Measurements from ENCODE around the gene MSI2. TPM values are rescaled to one million over a fixed set of nuclear protein-coding genes. Genes with fewer than 3 reads are reported as not detected.

The MSI2 gene
- total and polyA plus RNA-seq, 2 experiments from 2014 or later: 4.3 to 17.9 TPM

- H3K4me3 ChIP-seq: no peak overlapping the region
- no peaks in the 10 kb centered on the region for H3K9me3 ChIP-seq (ENCODE audit: low read depth)
- peak; percentile 60 for DNase-seq
- 73 to 76% methylated on average over 12 of the region's 12 CpGs for WGBS, 2 experiments (ENCODE audit: low coverage in 1 of 2, low lambda C conversion rate in 2 of 2, missing lambda C conversion rate in 2 of 2)
- H3F3A ChIP-seq (ENCODE audit: insufficient read depth): no peaks in the 10 kb centered on the region
- H4K20me1 ChIP-seq (ENCODE audit: insufficient read depth): no peaks in the 10 kb centered on the region
- H3K27ac ChIP-seq: no peak overlapping the region
- no peak for TF ChIP-seq EZH2phosphoT487 (IDR thresholded peaks at IDR 0.05; ENCODE audit: insufficient read depth, low read depth)
- no peak for TF ChIP-seq EZH2 (IDR thresholded peaks at IDR 0.05; ENCODE audit: insufficient read depth, poor library complexity, severe bottlenecking)
- H3K9ac ChIP-seq: no peak overlapping the region
- no peaks in the 10 kb centered on the region for H3K79me2 ChIP-seq (ENCODE audit: insufficient read depth)
- in situ Hi-C loops (cut with MboI): no loop called here
- H3K4me2 ChIP-seq (ENCODE audit: unreplicated experiment): no peak overlapping the region
- H3K9me2 ChIP-seq (ENCODE audit: insufficient read depth): no peaks in the 10 kb centered on the region
- peaks cover 18% of the 10 kb centered on the region for H3K4me1 ChIP-seq (ENCODE audit: insufficient read depth)
- H3K36me3 ChIP-seq (ENCODE audit: low read depth): no peaks in the 10 kb centered on the region
- no peaks in the 10 kb centered on the region for H3K27me3 ChIP-seq (replicated peaks; ENCODE audit: insufficient read depth)
- no peak overlapping the region for H2AFZ ChIP-seq
Measured at GRCh38 chr17:57459286-57459915, 203.1 kb downstream of the MSI2 start.

- Histone ChIP-seq H4K20me1 (ENCODE audit: insufficient read depth) (no peaks in the 10 kb centered on the region), H3K27ac (no peak overlapping the region), H3K79me2 (ENCODE audit: insufficient read depth) (no peaks in the 10 kb centered on the region), H3K4me2 (ENCODE audit: unreplicated experiment) (no peak overlapping the region), H3K4me1 (ENCODE audit: insufficient read depth) (peaks cover 18% of the 10 kb centered on the region), H3K4me3 (no peak overlapping the region), H3K36me3 (ENCODE audit: low read depth) (no peaks in the 10 kb centered on the region), H3F3A (ENCODE audit: insufficient read depth) (no peaks in the 10 kb centered on the region), H2AFZ (no peak overlapping the region), H3K9me3 (ENCODE audit: low read depth) (no peaks in the 10 kb centered on the region), H3K9me2 (ENCODE audit: insufficient read depth) (no peaks in the 10 kb centered on the region), H3K27me3 (replicated peaks; ENCODE audit: insufficient read depth) (no peaks in the 10 kb centered on the region), H3K9ac (no peak overlapping the region)
- 69 to 77% methylated on average over 6 of the region's 6 CpGs for WGBS, 2 experiments (ENCODE audit: low coverage in 1 of 2, low lambda C conversion rate in 2 of 2, missing lambda C conversion rate in 2 of 2)
- in situ Hi-C loops (cut with MboI): no loop called here
- DNase-seq: peak; percentile 58
- TF ChIP-seq EZH2 (IDR thresholded peaks at IDR 0.05; ENCODE audit: insufficient read depth, poor library complexity, severe bottlenecking) (no peak), EZH2phosphoT487 (IDR thresholded peaks at IDR 0.05; ENCODE audit: insufficient read depth, low read depth) (no peak)
Measured at GRCh38 chr17:57461082-57461481, 204.8 kb downstream of the MSI2 start.

GRCh38 chr17:57462007-57462579 lies 205.8 kb downstream of the MSI2 start:
- no peaks in the 10 kb centered on the region for H3K79me2 ChIP-seq (ENCODE audit: insufficient read depth)
- H3K27me3 ChIP-seq (replicated peaks; ENCODE audit: insufficient read depth): no peaks in the 10 kb centered on the region
- H3K9me3 ChIP-seq (ENCODE audit: low read depth): no peaks in the 10 kb centered on the region
- no peak overlapping the region for H3K27ac ChIP-seq
- H3K4me2 ChIP-seq (ENCODE audit: unreplicated experiment): no peak overlapping the region
- H3F3A ChIP-seq (ENCODE audit: insufficient read depth): no peaks in the 10 kb centered on the region
- H3K4me3 ChIP-seq: no peak overlapping the region
- no peak for DNase-seq
- H3K4me1 ChIP-seq (ENCODE audit: insufficient read depth): peaks cover 18% of the 10 kb centered on the region
- no peaks in the 10 kb centered on the region for H3K36me3 ChIP-seq (ENCODE audit: low read depth)
- no peak overlapping the region for H2AFZ ChIP-seq
- no peak overlapping the region for H3K9ac ChIP-seq
- TF ChIP-seq EZH2phosphoT487 (IDR thresholded peaks at IDR 0.05; ENCODE audit: insufficient read depth, low read depth) (no peak), EZH2 (IDR thresholded peaks at IDR 0.05; ENCODE audit: insufficient read depth, poor library complexity, severe bottlenecking) (no peak)
- in situ Hi-C loops (cut with MboI): no loop called here
- H3K9me2 ChIP-seq (ENCODE audit: insufficient read depth): no peaks in the 10 kb centered on the region
- WGBS, 2 experiments (ENCODE audit: low coverage in 1 of 2, low lambda C conversion rate in 2 of 2, missing lambda C conversion rate in 2 of 2): 96 to 99% methylated on average over 4 of the region's 4 CpGs
- no peaks in the 10 kb centered on the region for H4K20me1 ChIP-seq (ENCODE audit: insufficient read depth)

DNA sequence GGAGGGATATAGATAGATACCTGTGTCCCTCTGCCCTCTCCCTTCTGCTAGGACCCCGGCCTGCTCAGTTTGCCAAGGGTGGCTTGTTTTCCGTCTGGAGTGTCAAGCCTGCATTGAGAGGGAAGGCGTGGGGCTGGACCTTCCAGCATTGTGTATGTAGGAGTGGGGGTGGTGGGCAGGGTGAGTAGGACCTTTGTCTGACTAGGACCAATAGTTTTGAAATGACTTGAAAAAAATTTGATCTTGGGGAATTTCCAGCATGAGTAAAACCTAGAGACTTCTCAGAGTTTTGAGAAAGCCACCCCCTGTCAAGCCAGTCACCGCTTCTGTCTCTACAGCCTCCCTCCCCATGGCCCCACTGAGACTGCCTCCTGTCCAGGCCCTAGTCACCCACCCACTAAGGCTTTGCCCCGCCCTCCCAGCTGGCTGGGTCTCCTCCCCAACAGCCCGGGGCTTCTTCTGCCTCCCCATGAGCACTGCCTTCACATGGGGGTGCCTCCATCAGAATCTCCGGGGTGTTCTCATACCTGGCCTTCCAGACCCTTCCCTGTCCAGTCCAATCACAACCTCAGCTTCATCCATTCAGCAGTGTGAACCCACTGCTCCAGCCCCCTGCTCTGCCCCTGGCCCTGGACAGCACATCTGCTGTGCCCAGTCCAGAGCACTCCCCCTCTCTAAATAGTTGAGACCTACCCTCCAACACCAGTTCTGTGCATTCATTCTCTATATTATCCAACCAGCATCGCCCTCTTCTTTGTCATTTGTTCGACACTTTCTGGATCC lies 207.0 kb downstream of the MSI2 start:
- peak overlapping the region; percentile 26 for H3K4me2 ChIP-seq (ENCODE audit: unreplicated experiment)
- H3K4me3 ChIP-seq: no peak overlapping the region
- H3K9me2 ChIP-seq (ENCODE audit: insufficient read depth): no peaks in the 10 kb centered on the region
- H3K9me3 ChIP-seq (ENCODE audit: low read depth): no peaks in the 10 kb centered on the region
- H3F3A ChIP-seq (ENCODE audit: insufficient read depth): no peaks in the 10 kb centered on the region
- peaks cover 18% of the 10 kb centered on the region for H3K4me1 ChIP-seq (ENCODE audit: insufficient read depth)
- no peaks in the 10 kb centered on the region for H3K36me3 ChIP-seq (ENCODE audit: low read depth)
- H3K9ac ChIP-seq: no peak overlapping the region
- 43 to 45% methylated on average over 8 to 9 of the region's 9 CpGs for WGBS, 2 experiments (ENCODE audit: low coverage in 1 of 2, low lambda C conversion rate in 2 of 2, missing lambda C conversion rate in 2 of 2)
- no peaks in the 10 kb centered on the region for H3K79me2 ChIP-seq (ENCODE audit: insufficient read depth)
- H4K20me1 ChIP-seq (ENCODE audit: insufficient read depth): no peaks in the 10 kb centered on the region
- DNase-seq: peak; percentile 92
- H3K27me3 ChIP-seq (replicated peaks; ENCODE audit: insufficient read depth): no peaks in the 10 kb centered on the region
- TF ChIP-seq EZH2phosphoT487 (IDR thresholded peaks at IDR 0.05; ENCODE audit: insufficient read depth, low read depth) (no peak), EZH2 (IDR thresholded peaks at IDR 0.05; ENCODE audit: insufficient read depth, poor library complexity, severe bottlenecking) (no peak)
- H3K27ac ChIP-seq: peak overlapping the region; percentile 37
- H2AFZ ChIP-seq: no peak overlapping the region
- in situ Hi-C loops (cut with MboI): no loop called here

Data from GM23248 (cell line).